Measurements from ENCODE around the gene TMEM178B.

Gene TMEM178B

DNA sequence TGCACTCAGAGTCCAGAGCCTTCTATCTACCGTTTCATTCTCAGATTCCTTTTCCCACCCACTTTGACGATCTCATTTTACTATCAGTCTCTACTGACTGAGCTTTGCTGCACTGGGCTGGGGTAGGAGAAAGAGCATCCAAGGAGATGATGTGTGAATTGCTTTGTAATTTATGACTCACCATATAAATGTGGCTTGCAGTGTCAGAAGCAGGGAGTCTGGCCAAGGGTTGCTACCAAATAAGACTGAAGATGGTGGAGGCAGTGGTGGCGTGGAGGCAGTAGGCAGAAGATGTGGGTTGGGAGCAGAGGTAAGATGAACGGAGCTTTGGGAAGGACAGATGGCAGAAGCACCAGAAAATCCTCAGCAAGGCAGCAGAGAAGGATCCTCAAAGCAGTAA lies 404.0 kb downstream of the TMEM178B start:
- ATAC-seq (no peak), DNase-seq (no peak)
- peaks cover 39% of the 10 kb centered on the region for H3K27me3 Mint-ChIP-seq
- H3K4me3 Mint-ChIP-seq, result no peak overlapping the region
- H3K27ac Mint-ChIP-seq, result no peak overlapping the region
- H3K4me1 Mint-ChIP-seq, result no peaks in the 10 kb centered on the region
- H3K9me3 Mint-ChIP-seq, result no peaks in the 10 kb centered on the region

DNA sequence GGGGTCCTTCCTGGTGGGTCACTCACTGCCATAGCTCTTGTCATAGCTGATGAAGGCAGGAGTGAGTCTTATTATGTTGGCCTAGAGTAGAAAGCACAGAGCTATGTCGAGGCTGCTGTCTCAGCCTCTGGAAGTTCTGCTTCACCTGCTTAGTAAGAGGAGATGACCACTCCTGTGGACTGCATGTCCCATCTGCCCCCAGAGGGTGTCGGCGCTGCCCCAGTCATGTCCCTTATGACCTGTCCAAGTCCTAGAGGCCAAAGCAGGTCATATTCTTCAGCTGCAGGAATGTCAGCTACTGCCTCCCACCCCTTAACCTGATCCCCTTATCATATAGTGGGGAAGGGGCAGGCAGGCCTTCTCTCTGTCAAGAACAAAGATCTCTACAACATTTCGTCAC lies 405.0 kb downstream of the TMEM178B start:
- no peaks in the 10 kb centered on the region for H3K4me1 Mint-ChIP-seq
- no peak overlapping the region for H3K27ac Mint-ChIP-seq
- H3K9me3 Mint-ChIP-seq, result no peaks in the 10 kb centered on the region
- DNase-seq (no peak), ATAC-seq (no peak)
- H3K4me3 Mint-ChIP-seq, result no peak overlapping the region
- peaks cover 49% of the 10 kb centered on the region for H3K27me3 Mint-ChIP-seq

GRCh38 chr7:141480953-141481352 lies 407.1 kb downstream of the TMEM178B start:
- H3K27ac Mint-ChIP-seq, result no peak overlapping the region
- DNase-seq (no peak), ATAC-seq (peak; percentile 23)
- H3K9me3 Mint-ChIP-seq, result no peaks in the 10 kb centered on the region
- no peak overlapping the region for H3K4me3 Mint-ChIP-seq
- peaks cover 39% of the 10 kb centered on the region for H3K27me3 Mint-ChIP-seq
- no peaks in the 10 kb centered on the region for H3K4me1 Mint-ChIP-seq

DNA sequence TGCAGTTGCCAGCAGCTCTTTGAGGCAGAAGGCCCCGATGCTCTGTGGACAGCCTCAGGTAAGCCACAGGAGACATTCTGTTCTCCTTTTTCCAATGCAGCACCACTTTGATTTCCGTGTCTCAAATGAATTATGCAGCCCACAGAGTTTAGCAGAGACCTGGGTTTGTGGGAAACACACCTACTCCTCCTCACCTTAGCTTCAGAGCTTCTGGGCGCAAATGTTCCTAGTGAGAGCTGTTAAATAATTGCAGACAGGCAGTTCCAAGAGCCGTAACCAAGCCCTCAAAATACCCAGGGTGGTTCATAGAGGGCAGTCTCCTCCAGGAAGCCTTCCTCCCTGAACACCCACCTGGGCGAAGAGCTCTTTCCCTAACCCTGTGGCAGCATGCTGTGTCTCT lies 408.1 kb downstream of the TMEM178B start:
- H3K4me3 Mint-ChIP-seq, result no peak overlapping the region
- ATAC-seq, result no peak
- H3K4me1 Mint-ChIP-seq, result no peaks in the 10 kb centered on the region
- no peaks in the 10 kb centered on the region for H3K9me3 Mint-ChIP-seq
- no peak for DNase-seq
- H3K27ac Mint-ChIP-seq, result no peak overlapping the region
- peaks cover 39% of the 10 kb centered on the region for H3K27me3 Mint-ChIP-seq

DNA sequence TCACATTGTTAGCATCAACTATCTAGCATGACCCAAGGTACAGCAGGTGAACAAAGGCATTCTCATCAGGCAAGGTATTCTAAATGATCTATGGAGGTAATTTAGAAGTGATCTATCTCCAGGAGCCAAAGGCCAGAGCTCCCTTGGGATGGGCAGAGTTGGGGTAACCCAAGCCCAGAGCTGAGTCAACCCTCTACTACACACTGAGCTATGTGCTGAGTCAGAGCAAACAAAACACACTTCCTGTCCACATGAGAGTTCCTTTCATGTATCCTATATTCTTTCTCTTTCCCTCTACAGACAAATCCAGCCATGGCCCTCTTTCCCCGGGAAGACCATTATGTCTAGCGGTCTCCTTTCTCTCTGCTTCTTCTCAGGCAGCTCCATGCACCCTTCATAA lies 409.2 kb downstream of the TMEM178B start:
- peak; percentile 62 for ATAC-seq
- no peak for DNase-seq
- Mint-ChIP-seq H3K9me3 (no peaks in the 10 kb centered on the region), H3K27me3 (peaks cover 33% of the 10 kb centered on the region), H3K27ac (no peak overlapping the region), H3K4me3 (no peak overlapping the region), H3K4me1 (no peaks in the 10 kb centered on the region)

DNA sequence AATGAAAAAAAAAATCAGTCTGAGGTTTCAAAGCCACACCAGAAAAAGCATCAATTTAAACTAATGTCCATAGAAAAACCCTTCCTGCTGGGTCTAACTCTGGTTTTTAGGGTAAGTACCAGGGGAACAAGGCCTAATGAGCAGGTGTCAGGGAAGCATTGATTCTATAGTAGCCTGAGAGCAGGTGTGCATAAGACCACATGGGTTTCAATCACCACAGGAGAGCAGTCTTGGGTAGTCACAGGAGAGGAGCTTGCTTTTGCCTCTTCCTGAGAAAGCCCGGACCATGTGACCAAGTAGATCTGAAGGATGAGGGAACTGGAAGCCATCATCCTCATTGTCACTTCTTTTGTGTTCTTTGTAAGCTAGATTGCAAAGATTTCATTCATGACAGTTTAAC lies 411.0 kb downstream of the TMEM178B start:
- Mint-ChIP-seq H3K27me3 (peaks cover 41% of the 10 kb centered on the region), H3K27ac (no peak overlapping the region), H3K4me1 (no peaks in the 10 kb centered on the region), H3K9me3 (no peaks in the 10 kb centered on the region), H3K4me3 (no peak overlapping the region)
- DNase-seq, result no peak
- ATAC-seq, result no peak

- Mint-ChIP-seq H3K27me3 (peaks cover 27% of the 10 kb centered on the region), H3K27ac (no peak overlapping the region), H3K4me3 (no peak overlapping the region), H3K4me1 (no peaks in the 10 kb centered on the region), H3K9me3 (no peaks in the 10 kb centered on the region)
- DNase-seq (no peak), ATAC-seq (no peak)
These were observed 413.1 kb downstream of the TMEM178B start for GRCh38 chr7:141486959-141487358.

GRCh38 chr7:141490474-141490873 lies 416.6 kb downstream of the TMEM178B start:
- Mint-ChIP-seq H3K27me3 (peaks cover 23% of the 10 kb centered on the region), H3K4me1 (no peaks in the 10 kb centered on the region), H3K9me3 (no peaks in the 10 kb centered on the region), H3K27ac (no peak overlapping the region), H3K4me3 (no peak overlapping the region)
- DNase-seq (no peak), ATAC-seq (no peak)

DNA sequence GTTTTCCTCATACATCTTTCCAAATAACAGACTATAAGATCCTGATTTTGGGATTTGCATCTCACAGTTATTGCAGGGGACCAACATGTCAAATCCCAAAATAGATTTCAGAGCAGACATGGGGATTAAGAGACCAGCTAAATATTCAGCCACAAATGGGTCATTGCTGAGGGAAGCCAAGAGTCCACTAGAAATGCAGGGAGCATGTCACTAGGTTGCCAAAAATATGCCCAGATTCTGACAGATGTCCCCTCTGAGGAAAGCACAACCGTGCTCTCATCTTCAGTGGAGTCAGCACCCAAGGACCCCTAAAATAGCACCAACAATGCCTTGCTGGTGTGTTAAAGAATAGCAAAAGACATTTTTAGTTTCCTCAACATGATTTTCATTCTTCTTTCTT lies 421.2 kb downstream of the TMEM178B start:
- no peak for ATAC-seq
- H3K27ac Mint-ChIP-seq, result no peak overlapping the region
- H3K4me3 Mint-ChIP-seq, result no peak overlapping the region
- H3K4me1 Mint-ChIP-seq, result no peaks in the 10 kb centered on the region
- peaks cover 27% of the 10 kb centered on the region for H3K27me3 Mint-ChIP-seq
- H3K9me3 Mint-ChIP-seq, result no peaks in the 10 kb centered on the region
- no peak for DNase-seq

DNA sequence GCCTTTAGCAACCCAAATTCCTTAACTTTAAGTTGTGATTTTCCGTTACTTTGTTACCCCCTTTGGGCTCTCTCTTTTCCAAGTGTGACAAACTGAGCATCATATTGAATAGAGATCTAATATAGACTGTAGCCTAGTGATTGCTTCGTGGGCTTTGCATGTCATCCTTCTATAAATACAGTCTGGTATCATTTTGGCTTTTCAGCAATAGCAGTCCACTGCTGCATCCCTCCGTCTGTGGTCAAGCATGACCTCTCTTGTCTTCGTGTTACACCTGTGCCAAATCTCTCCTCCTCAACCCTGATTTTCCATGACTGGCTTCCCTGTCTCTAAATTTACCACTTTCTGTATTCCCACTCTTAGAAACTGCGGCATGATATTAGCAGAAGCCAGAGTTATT lies 423.5 kb downstream of the TMEM178B start:
- H3K27me3 Mint-ChIP-seq, result peaks cover 33% of the 10 kb centered on the region
- no peak for DNase-seq
- no peaks in the 10 kb centered on the region for H3K9me3 Mint-ChIP-seq
- no peaks in the 10 kb centered on the region for H3K4me1 Mint-ChIP-seq
- H3K4me3 Mint-ChIP-seq, result no peak overlapping the region
- no peak overlapping the region for H3K27ac Mint-ChIP-seq
- no peak for ATAC-seq

DNA sequence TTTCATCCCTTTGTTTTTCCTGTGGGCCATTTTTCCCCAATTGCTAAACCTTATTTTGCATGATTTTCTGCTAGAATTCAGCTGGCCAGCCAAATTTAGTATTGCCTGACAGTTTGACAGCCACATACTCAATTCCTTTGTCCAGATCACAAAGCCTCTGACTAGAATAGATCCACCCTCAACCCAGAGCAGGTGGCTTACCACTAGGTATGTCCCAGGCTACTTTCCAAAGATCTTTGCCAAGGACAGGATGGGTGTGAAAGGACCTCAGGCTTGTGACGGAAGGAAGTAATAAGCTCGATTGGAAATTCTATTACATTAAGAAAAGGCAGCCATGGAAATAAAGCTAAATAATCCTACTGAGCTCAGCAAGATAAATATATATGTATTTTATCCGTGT lies 426.7 kb downstream of the TMEM178B start:
- H3K4me1 Mint-ChIP-seq, result no peaks in the 10 kb centered on the region
- H3K27me3 Mint-ChIP-seq, result peaks cover 20% of the 10 kb centered on the region
- DNase-seq (no peak), ATAC-seq (no peak)
- no peaks in the 10 kb centered on the region for H3K9me3 Mint-ChIP-seq
- H3K4me3 Mint-ChIP-seq, result no peak overlapping the region
- H3K27ac Mint-ChIP-seq, result no peak overlapping the region

DNA sequence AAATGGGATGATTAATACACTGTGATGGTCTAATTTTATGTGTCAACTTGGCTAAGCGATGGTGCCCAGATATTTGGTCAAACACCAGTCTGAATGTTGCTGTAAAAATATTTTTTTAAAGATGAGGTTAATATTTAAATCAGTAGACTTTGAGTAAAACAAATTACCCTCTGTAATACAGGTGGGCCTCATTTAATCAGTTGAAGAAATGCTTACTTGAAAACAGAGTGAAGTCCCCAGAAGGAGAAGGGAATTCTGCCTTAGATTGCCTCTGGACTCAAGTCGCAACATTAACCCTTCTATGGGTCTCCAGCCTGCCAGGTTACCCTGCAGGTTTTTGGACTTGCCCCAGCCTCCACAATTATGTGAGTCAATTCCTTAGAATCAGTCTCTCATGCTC lies 427.6 kb downstream of the TMEM178B start:
- no peak overlapping the region for H3K27ac Mint-ChIP-seq
- DNase-seq (no peak), ATAC-seq (no peak)
- no peaks in the 10 kb centered on the region for H3K4me1 Mint-ChIP-seq
- H3K4me3 Mint-ChIP-seq, result no peak overlapping the region
- no peaks in the 10 kb centered on the region for H3K9me3 Mint-ChIP-seq
- H3K27me3 Mint-ChIP-seq, result peaks cover 20% of the 10 kb centered on the region

GRCh38 chr7:141511316-141511675 lies 437.4 kb downstream of the TMEM178B start:
- Mint-ChIP-seq H3K4me3 (peak overlapping the region; percentile 58 to 72), H3K9me3 (peaks cover 0 to 5% of the 10 kb centered on the region in 2 donors), H3K4me1 (peaks cover 18% of the 10 kb centered on the region), H3K27me3 (peaks cover 82% of the 10 kb centered on the region), H3K27ac (no peak overlapping the region)
- ATAC-seq, result peak; percentile 49
- DNase-seq, result peak; percentile 3 to 14

DNA sequence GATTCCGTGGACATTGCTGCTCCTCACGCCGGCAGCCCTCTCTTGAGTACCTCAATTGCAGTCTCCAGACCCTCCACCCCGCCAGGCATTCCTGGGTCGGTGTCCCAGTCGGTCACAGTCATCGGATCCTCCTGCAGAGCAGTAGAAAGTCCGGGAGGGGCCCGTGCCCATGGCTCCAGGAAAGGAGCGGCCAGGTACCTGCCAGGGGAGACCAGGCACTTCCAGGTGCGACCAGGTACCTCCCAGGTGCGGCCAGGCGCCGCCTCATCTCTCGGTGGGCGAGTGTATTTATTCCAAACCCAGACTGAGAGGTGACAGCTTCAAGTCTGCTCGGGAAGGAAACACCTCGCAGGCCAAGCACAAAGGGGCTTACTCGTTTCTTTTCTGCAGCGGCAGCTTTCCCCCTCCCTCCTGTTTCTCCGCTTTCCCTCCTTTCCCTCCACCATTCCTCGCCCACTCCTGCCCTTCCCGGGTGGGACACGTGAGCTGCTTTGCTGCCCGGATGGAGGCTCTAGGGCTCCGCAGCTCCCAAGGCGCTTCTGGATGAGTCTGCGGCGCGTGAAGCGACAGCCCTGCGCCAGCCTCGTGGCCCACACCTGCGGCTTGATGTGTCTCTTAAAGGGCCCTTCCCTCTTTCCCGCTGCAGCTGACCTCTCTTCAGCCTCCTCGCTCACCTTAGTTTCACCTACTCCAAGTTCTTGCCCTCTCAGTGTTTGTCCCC lies 438.0 kb downstream of the TMEM178B start:
- Mint-ChIP-seq H3K4me3 (peak overlapping the region; percentile 58 to 72), H3K4me1 (peaks cover 18% of the 10 kb centered on the region), H3K9me3 (peaks cover 0 to 5% of the 10 kb centered on the region in 2 donors), H3K27ac (peak overlapping the region; percentile 3 to 7), H3K27me3 (peaks cover 87% of the 10 kb centered on the region)
- ATAC-seq, result peak; percentile 48
- peak in 1 of 2 donors; percentile 3 for DNase-seq

DNA sequence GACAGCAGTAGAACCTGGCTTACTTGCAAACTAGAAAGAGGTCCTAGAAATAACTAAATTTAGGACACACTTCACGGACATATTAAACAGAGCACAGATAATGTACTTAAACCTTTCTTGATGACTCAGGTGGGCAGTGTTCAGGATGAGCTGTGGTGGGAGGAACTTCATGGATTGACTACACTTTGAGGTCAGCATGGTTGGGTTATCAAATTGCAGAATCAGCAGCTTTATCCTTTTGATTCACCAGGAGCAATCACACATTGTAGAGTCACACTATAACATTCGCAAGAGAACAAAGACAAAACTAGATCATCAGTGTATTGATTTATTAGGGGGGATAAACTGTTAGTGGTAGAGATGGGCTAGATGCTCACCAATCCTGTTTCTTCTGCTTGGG lies 438.7 kb downstream of the TMEM178B start:
- no peak for ATAC-seq
- peaks cover 18% of the 10 kb centered on the region for H3K4me1 Mint-ChIP-seq
- H3K27me3 Mint-ChIP-seq, result peaks cover 87% of the 10 kb centered on the region
- H3K9me3 Mint-ChIP-seq, result peaks cover 0 to 5% of the 10 kb centered on the region in 2 donors
- H3K27ac Mint-ChIP-seq, result peak overlapping the region in 1 of 2 donors; percentile 3
- no peak for DNase-seq
- H3K4me3 Mint-ChIP-seq, result peak overlapping the region; percentile 58 to 72

GRCh38 chr7:141513720-141514119 lies 439.9 kb downstream of the TMEM178B start:
- ATAC-seq, result no peak
- no peak overlapping the region for H3K4me3 Mint-ChIP-seq
- DNase-seq, result no peak
- no peak overlapping the region for H3K27ac Mint-ChIP-seq
- H3K27me3 Mint-ChIP-seq, result peaks cover 80% of the 10 kb centered on the region
- H3K4me1 Mint-ChIP-seq, result peaks cover 18% of the 10 kb centered on the region
- H3K9me3 Mint-ChIP-seq, result peaks cover 0 to 5% of the 10 kb centered on the region in 2 donors

- peak overlapping the region in 1 of 2 donors; percentile 69 for H3K27ac Mint-ChIP-seq
- H3K4me3 Mint-ChIP-seq, result no peak overlapping the region
- no peak for ATAC-seq
These were observed 442.1 kb downstream of the TMEM178B start for GRCh38 chr7:141515941-141516340.

More at GRCh38 chr7:141515941-141516340, 442.1 kb downstream of the TMEM178B start:
- Mint-ChIP-seq H3K4me1 (peaks cover 16% of the 10 kb centered on the region), H3K9me3 (peaks cover 0 to 5% of the 10 kb centered on the region in 2 donors), H3K27me3 (peaks cover 67% of the 10 kb centered on the region)
- no peak for DNase-seq
